ENCODE data around the gene MTHFD1L. TPM values are rescaled to one million over a fixed set of nuclear protein-coding genes. Genes with fewer than 3 reads are reported as not detected.
"Not testable (repeated sequence)": the region's sequence is repeated elsewhere in the genome, so short reads cannot be mapped to it uniquely, and the experiment has no call there.

MTHFD1L gene
- total RNA-seq (13.7 TPM), polyA plus RNA-seq (4.6 TPM)

GRCh38 chr6:150865406-150866146, at the start of gene MTHFD1L:
MTHFD1L (plus strand) TSS chr6:150865702; CDS start chr6:150865823, 121 bp downstream.
- under 1% methylated on average over 82 of the region's 82 CpGs for WGBS
- no peaks in the 10 kb centered on the region for H3K36me3 ChIP-seq (ENCODE audit: insufficient read depth)
- H3K4me3 ChIP-seq (ENCODE audit: low read depth, low read length) = peak within 1 kb of the TSS; percentile 86
- no peaks in the 10 kb centered on the region for H3K4me1 ChIP-seq (ENCODE audit: insufficient read depth)
- DNase-seq (ENCODE audit: extremely low spot score) = no peak
- H3K27ac ChIP-seq (ENCODE audit: low read depth) = peak within 1 kb of the TSS; percentile 89

DNA sequence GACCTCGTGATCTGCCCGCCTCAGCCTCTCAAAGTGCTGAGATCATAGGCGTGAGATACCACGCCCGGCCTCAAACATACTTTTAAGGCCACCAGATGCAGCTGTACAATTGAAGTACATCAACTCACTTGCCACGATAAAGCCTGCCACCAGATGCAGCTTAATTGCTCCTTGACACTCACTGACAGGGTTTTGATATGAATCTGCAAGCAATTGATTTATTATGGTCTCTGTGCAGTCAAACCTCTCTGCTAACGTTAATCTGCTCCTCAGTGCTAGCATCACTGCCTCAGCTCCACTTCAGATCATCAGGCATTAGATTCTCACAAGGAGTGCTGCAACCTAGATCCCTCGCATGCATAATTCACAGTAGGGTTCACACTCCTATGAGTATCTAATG, 48.9 kb upstream of the MTHFD1L start:
- not testable (repeated sequence) for H3K4me1 ChIP-seq (ENCODE audit: insufficient read depth); H3K4me3 ChIP-seq (ENCODE audit: low read depth, low read length); H3K36me3 ChIP-seq (ENCODE audit: insufficient read depth); H3K27ac ChIP-seq (ENCODE audit: low read depth); DNase-seq (ENCODE audit: extremely low spot score)
- WGBS = 87% methylated on average over 8 of the region's 8 CpGs

GRCh38 chr6:150822932-150823331, 42.6 kb upstream of the MTHFD1L start:
- no peak for DNase-seq (ENCODE audit: extremely low spot score)
- Histone ChIP-seq H3K4me3 (ENCODE audit: low read depth, low read length) (no peak overlapping the region), H3K27ac (ENCODE audit: low read depth) (no peak overlapping the region), H3K4me1 (ENCODE audit: insufficient read depth) (no peaks in the 10 kb centered on the region), H3K36me3 (ENCODE audit: insufficient read depth) (peaks cover 6% of the 10 kb centered on the region)
- 92% methylated on average over 5 of the region's 5 CpGs for WGBS

DNA sequence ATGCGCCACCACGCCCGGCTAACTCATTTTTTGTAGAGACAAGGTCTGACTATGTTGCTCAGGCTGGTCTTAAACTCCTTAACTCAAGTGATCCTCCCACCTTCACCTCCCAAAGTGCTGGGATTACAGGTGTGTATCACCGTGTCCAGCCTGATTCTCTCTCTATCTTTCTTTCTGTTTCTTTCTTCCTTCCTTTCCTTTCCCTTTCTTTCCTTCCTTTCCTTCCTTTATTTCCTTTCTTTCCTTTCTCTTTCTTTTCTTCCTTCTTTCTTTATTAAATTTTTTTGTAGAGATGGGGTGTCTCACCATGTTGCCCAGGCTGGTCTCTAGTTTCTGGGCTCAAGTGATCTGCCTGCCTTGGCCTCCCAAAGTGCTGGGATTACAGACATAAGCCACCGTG, 38.7 kb upstream of the MTHFD1L start:
- H3K4me1 ChIP-seq (ENCODE audit: insufficient read depth) = no peaks in the 10 kb centered on the region

DNA sequence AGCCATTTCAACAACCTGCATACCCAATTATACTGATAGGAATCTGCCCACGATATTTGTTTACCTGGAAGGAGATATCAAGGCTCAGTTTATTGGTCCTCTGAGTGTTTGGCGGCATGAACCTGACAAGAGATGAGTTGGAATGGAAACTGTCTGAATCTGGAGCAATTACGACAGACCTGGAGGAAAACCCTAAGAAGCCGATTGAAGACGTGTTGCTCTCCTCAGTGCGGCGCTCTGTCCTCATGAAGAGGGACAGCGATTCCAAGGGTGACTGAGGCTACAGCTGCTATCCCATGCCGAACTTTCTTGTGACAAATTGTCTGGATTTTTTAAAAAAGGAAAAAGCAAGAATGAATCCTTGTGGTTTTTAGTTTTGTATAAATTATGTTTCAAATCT, 37.4 kb upstream of the MTHFD1L start:
- H3K27ac ChIP-seq (ENCODE audit: low read depth); H3K36me3 ChIP-seq (ENCODE audit: insufficient read depth); H3K4me1 ChIP-seq (ENCODE audit: insufficient read depth); H3K4me3 ChIP-seq (ENCODE audit: low read depth, low read length); DNase-seq (ENCODE audit: extremely low spot score): not testable (repeated sequence)
- 71% methylated on average over 9 of the region's 9 CpGs for WGBS

More for the DNA sequence above, 38.7 kb upstream of the MTHFD1L start:
- peaks cover 4% of the 10 kb centered on the region for H3K36me3 ChIP-seq (ENCODE audit: insufficient read depth)
- H3K27ac ChIP-seq (ENCODE audit: low read depth) = no peak overlapping the region
- no peak overlapping the region for H3K4me3 ChIP-seq (ENCODE audit: low read depth, low read length)
- 93% methylated on average over 5 of the region's 5 CpGs for WGBS
- no peak for DNase-seq (ENCODE audit: extremely low spot score)

GRCh38 chr6:150830439-150831165, 34.9 kb upstream of the MTHFD1L start:
- Histone ChIP-seq H3K27ac (ENCODE audit: low read depth) (no peak overlapping the region), H3K4me1 (ENCODE audit: insufficient read depth) (no peaks in the 10 kb centered on the region), H3K36me3 (ENCODE audit: insufficient read depth) (peaks cover 4% of the 10 kb centered on the region), H3K4me3 (ENCODE audit: low read depth, low read length) (no peak overlapping the region)
- DNase-seq (ENCODE audit: extremely low spot score) = no peak
- 92% methylated on average over 13 of the region's 13 CpGs for WGBS

DNA sequence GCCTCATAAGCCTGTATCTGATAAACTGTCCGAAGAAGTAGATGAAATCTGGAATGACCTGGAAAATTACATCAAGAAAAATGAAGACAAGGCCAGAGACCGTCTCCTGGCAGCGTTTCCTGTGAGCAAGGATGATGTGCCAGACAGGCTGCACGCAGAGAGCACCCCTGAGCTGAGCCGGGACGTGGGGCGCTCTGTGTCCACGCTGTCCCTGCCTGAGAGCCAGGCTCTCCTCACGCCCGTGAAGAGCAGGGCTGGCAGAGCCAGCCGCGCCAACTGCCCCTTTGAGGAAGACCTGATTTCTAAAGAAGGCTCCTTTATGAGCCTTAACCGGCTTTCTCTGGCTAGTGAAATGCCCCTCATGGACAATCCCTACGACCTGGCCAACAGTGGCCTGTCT, 33.9 kb upstream of the MTHFD1L start:
- WGBS = 90% methylated on average over 14 of the region's 14 CpGs
- H3K4me1 ChIP-seq (ENCODE audit: insufficient read depth) = no peaks in the 10 kb centered on the region
- H3K36me3 ChIP-seq (ENCODE audit: insufficient read depth) = peaks cover 4% of the 10 kb centered on the region
- H3K27ac ChIP-seq (ENCODE audit: low read depth) = no peak overlapping the region
- no peak overlapping the region for H3K4me3 ChIP-seq (ENCODE audit: low read depth, low read length)
- no peak for DNase-seq (ENCODE audit: extremely low spot score)

DNA sequence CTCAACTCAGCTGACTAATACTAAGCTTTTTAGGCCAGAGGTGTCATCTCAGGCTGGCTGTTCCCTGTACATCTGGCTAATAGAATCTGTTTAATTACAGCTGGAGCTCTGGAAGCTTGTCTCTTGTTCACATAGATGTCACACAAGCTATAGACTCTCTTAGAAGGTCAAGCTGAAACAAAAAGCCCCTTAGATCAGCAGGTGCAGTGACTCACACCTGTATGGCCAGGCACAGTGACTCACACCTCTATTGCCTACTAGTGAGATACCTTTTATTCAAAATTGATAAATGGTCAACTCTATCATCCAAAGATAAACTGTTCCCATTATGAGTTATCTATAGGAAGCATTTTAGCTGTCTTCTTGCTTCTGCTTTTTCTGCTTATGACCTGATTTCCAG, 29.9 kb upstream of the MTHFD1L start:
- DNase-seq (ENCODE audit: extremely low spot score) = no peak
- Histone ChIP-seq H3K27ac (ENCODE audit: low read depth) (no peak overlapping the region), H3K36me3 (ENCODE audit: insufficient read depth) (peaks cover 2% of the 10 kb centered on the region), H3K4me1 (ENCODE audit: insufficient read depth) (no peaks in the 10 kb centered on the region), H3K4me3 (ENCODE audit: low read depth, low read length) (no peak overlapping the region)

- WGBS = 92% methylated on average over 4 of the region's 4 CpGs
- Histone ChIP-seq H3K36me3 (ENCODE audit: insufficient read depth) (no peaks in the 10 kb centered on the region), H3K4me3 (ENCODE audit: low read depth, low read length) (no peak overlapping the region), H3K4me1 (ENCODE audit: insufficient read depth) (no peaks in the 10 kb centered on the region), H3K27ac (ENCODE audit: low read depth) (no peak overlapping the region)
- no peak for DNase-seq (ENCODE audit: extremely low spot score)
Measured at GRCh38 chr6:150840185-150840584, 25.3 kb upstream of the MTHFD1L start.

- Histone ChIP-seq H3K4me3 (ENCODE audit: low read depth, low read length) (no peak overlapping the region), H3K4me1 (ENCODE audit: insufficient read depth) (no peaks in the 10 kb centered on the region), H3K36me3 (ENCODE audit: insufficient read depth) (no peaks in the 10 kb centered on the region), H3K27ac (ENCODE audit: low read depth) (no peak overlapping the region)
- DNase-seq (ENCODE audit: extremely low spot score) = no peak
- WGBS = 96% methylated on average over 5 of the region's 5 CpGs
Measured at GRCh38 chr6:150841189-150841588, 24.3 kb upstream of the MTHFD1L start.

DNA sequence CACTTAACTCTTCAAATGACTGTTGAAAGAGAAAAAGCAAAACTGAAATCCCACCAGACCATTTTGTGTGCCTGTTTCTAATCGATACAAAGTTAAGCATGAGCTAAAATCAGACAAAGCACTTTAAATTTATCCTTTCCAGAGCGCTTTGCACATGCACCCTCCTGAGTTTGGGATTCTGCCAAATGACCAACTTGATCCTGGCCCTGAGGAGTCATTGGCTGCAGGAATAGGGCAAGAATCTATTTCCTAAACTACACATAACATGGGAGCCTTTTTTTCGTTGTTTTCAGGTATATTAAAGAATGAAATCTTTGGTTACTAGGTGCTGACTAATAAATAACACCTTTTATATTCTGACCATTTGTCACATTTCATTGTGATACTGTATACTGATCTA, 23.8 kb upstream of the MTHFD1L start:
- H3K4me1 ChIP-seq (ENCODE audit: insufficient read depth) = no peaks in the 10 kb centered on the region
- 65% methylated on average over 3 of the region's 3 CpGs for WGBS
- no peak overlapping the region for H3K4me3 ChIP-seq (ENCODE audit: low read depth, low read length)
- DNase-seq (ENCODE audit: extremely low spot score) = no peak
- no peak overlapping the region for H3K27ac ChIP-seq (ENCODE audit: low read depth)
- no peaks in the 10 kb centered on the region for H3K36me3 ChIP-seq (ENCODE audit: insufficient read depth)

DNA sequence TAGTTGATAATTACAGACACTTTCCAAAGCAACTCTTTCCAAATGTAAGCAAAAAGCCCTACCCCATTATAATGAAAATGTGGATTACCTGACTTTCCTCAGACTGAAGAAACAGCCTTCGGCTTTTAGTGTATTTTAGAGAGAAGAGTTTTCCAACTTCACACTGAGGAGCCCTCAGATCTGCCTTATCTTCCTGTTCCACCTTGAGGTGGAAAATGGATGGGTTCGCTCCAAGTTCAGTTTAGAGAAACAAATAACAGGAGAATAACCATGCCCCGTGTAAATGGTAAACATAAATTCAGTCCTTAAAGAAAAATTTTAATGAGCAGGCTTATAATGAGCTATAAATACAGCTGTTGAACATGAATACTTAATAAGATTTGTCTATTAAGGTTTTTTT, 21.1 kb upstream of the MTHFD1L start:
- WGBS = 84% methylated on average over 3 of the region's 3 CpGs
- Histone ChIP-seq H3K27ac (ENCODE audit: low read depth) (no peak overlapping the region), H3K4me3 (ENCODE audit: low read depth, low read length) (no peak overlapping the region), H3K36me3 (ENCODE audit: insufficient read depth) (no peaks in the 10 kb centered on the region), H3K4me1 (ENCODE audit: insufficient read depth) (no peaks in the 10 kb centered on the region)
- no peak for DNase-seq (ENCODE audit: extremely low spot score)

- H3K36me3 ChIP-seq (ENCODE audit: insufficient read depth) = no peaks in the 10 kb centered on the region
- H3K4me3 ChIP-seq (ENCODE audit: low read depth, low read length) = no peak overlapping the region
- H3K27ac ChIP-seq (ENCODE audit: low read depth) = no peak overlapping the region
- no peak for DNase-seq (ENCODE audit: extremely low spot score)
- no peaks in the 10 kb centered on the region for H3K4me1 ChIP-seq (ENCODE audit: insufficient read depth)
- 96% methylated on average over 5 of the region's 5 CpGs for WGBS
Measured at GRCh38 chr6:150846641-150847040, 18.9 kb upstream of the MTHFD1L start.

- H3K4me1 ChIP-seq (ENCODE audit: insufficient read depth) = no peaks in the 10 kb centered on the region
- DNase-seq (ENCODE audit: extremely low spot score) = no peak
- H3K27ac ChIP-seq (ENCODE audit: low read depth) = no peak overlapping the region
- no peaks in the 10 kb centered on the region for H3K36me3 ChIP-seq (ENCODE audit: insufficient read depth)
- whole genome bisulfite sequencing = 77% methylated on average over 2 of the region's 2 CpGs
- H3K4me3 ChIP-seq (ENCODE audit: low read depth, low read length) = no peak overlapping the region
Measured at GRCh38 chr6:150848400-150848799, 17.1 kb upstream of the MTHFD1L start.

Data from urinary bladder (tissue), 4 donors.